Tongue (tissue), 2 donors: ENCODE results near the gene GPBP1. TPM values are rescaled to one million over a fixed set of nuclear protein-coding genes. Genes with fewer than 3 reads are reported as not detected.
"Not testable (repeated sequence)": the region's sequence is repeated elsewhere in the genome, so short reads cannot be mapped to it uniquely, and the experiment has no call there.

Source experiments
- DNase-seq: peaks from one replicate; pipeline ENCODE4 v3.0.0-alpha.2; 2015
- total RNA-seq: library from RNA; depleted of rRNA; stranded (reverse); fragments of >200 nt; gene quantifications from one replicate; pipeline ENCODE4 v1.2.3, GENCODE V29; 2014

The GPBP1 gene
- total RNA-seq, 1 donor from 2014 or later: 115 TPM

DNA sequence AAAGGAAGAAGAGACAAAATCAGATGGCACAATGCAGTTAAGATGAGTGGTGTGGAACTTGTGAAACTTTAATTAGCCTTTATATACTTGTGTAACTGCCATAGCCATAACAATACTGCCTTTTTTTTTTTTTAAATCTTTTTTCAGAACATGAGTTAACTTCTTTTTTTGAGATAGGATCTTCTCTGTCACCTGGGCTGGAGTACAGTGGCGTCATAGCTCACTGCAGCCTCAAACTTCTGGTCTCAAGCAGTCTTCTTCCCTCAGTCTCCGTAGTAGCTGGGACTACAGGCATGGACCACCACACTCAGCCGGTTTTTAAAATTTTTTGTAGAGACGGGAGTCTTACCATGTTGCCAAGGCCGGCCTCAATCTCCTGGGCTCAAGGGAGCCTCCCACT is 37.2 kb downstream of the GPBP1 start:
- DNase-seq: no peak

DNA sequence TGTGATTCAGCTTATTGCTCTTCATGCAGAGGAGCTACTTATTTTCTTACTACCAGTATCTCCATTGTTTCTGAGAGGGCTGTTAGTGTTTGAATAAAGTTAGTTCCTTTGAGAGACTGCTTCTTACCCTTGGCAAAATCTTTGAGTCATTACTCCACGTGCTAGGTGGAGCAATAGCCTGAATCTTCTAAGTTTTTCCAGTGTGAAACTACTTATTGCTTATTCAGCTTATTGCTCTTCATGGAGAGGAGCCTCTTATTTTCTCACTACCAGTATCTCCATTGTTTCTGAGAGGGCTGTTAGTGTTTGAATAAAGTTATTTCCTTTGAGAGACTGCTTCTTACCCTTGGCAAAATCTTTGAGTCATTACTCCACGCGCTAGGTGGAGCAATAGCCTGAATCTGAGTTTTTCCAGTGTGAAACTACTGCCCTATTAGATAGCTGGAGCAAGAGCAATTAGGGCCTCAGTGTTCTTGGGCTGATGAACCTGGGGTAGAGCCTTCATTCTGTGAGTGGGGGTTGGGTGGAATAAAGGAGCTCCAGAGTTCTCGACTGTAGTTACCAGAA is 41.9 kb downstream of the GPBP1 start:
- no peak for DNase-seq

DNA sequence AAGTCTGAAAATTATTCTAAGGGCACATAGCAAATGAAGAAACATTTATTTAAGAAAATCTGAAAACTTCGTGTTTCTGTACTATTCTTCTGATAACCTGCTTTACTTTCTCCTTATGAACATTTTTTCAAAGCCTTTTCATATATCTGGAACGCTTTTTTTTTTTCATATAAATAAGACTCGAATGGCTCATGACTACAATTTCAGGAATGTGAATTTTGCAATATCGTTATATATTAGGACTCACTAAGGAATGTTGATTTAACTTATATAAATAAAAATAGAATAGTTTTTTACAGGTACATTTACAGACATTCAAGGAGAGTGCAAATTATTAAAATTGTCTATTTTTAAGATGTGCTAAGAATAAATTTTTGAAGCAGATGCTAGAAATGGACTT is 42.9 kb downstream of the GPBP1 start:
- no peak for DNase-seq

DNA sequence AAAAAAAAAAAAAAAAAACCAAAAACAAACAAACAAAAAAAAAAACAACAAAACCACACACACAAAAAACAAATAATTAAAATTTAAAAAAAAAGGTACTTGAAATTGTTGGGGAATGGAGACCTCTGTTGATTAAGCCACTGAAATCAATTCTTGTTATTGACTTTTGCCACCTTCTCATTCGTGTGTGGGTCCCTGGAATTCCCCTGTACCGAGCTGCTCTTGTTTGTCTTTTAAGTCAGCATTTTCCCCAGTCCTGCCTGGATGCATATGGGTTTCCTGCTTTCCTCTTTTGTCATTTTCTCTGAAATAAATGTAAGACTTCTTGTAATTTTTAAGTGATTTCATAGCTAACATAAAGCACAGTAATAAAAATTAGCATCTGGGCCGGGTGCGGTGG is 45.5 kb downstream of the GPBP1 start:
- DNase-seq: no peak

DNA sequence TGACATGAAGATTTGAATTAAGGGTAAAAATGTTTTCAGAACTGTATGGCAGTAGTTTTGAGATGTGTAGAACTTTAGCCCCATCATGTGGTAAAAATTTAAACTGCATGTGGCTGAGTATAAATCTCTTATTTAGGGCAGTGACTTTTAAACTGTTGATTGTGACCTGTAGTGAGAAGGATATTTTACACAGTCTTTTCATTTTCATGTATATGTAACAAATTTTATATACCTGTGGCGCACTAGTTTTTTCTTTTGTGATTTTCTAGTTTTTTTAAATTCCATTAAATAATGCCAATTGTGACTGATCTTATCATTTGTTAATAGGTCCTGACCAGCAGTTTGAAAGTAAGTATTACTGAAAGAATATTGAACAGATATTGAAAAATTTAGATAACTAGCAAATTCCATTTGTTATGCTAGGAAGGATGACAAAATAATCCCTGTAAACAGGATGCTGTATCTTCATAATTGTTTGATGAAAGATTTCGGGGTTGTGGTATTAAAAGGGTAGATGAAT is 47.2 kb downstream of the GPBP1 start:
- DNase-seq: peak; percentile 88

DNA sequence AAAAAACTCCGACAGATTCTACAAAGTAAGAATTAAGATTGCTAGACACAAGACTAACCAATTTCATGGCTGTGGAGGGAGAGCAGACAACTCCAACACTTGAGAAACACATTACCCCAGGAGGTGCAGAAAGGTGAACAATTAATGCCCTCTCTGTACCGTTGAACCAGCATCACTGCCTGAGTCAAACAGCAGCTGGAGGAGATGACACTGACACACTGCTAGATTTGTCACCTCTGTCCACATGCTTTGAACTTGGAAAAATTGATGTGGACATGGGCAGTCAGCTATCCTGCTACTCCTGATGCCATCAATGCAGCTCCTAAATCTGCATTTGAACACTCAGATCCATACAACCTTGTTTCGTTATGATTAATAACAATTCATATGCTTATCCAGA is 51.7 kb downstream of the GPBP1 start:
- DNase-seq: no peak

DNA sequence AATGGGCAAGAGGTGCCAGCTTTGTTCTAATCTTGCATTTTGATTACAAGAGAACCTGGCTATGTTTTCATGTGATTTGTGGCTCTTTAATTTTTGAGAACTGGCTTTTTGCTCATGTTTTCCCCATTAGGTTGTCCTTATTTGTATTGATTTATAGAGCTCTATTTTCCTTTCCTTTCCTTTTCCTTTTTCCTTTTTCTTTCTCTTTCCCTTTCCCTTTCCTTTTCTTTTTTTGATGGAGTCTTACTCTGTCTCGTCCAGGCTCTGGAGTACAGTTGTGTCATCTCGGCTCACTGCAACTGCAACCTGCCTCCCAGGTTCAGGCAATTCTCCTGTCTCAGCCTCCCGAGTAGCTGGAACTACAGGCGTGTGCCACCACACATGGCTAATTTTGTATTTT is 55.5 kb downstream of the GPBP1 start:
- DNase-seq: no peak

DNA sequence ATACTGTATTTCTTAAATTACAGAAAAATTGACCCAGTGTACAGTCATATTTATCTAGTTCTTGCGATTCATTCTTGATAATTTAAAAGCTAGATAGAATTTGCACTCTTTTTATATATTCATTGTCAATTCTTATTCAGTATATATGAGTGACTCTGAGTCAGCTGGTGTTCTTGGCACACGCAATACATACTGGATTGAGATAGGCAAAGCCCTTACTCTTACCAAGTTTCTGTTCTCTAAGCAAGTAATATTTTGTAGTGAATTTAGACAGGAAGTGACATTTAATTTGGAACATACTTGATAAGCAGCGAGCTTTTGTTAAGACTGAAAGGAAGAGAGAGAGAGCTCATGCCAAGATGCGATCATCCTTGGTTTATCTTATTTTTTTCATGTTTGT is 57.7 kb downstream of the GPBP1 start:
- no peak for DNase-seq

DNA sequence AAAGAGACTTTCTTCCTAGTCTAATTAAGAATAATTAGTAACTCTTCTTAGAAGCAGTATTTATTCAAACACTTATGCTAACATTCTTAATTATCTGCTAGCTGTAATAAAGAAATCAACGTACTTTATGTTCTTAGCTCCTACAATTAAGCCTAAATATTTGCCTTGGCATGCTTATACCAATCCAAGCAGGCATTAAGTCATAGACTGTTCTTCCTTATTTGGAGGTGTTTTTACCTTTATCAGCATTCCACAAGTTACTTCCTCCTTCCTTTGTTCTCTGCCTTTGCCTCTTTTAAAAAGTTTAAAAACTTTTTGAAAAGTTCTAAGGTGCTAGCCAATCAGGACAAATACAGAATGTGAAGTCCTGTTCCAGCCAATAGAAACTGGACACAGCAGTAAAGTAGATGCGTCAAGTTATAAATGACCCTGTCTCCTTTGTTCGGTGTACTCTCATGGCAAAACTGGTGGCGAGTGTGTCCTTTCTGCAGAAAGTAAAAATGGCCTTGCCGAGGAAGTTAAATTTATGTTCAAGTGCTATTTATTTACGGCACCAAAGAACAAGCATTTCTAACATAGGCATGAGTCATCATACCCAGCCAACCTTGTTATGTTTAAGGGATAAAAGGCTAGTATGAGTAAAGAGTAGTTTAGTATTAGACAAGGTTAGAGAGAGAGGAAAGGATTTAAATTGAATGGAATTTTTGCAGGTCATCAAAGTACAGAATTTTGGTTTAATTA is 58.6 kb downstream of the GPBP1 start:
- DNase-seq: no peak

DNA sequence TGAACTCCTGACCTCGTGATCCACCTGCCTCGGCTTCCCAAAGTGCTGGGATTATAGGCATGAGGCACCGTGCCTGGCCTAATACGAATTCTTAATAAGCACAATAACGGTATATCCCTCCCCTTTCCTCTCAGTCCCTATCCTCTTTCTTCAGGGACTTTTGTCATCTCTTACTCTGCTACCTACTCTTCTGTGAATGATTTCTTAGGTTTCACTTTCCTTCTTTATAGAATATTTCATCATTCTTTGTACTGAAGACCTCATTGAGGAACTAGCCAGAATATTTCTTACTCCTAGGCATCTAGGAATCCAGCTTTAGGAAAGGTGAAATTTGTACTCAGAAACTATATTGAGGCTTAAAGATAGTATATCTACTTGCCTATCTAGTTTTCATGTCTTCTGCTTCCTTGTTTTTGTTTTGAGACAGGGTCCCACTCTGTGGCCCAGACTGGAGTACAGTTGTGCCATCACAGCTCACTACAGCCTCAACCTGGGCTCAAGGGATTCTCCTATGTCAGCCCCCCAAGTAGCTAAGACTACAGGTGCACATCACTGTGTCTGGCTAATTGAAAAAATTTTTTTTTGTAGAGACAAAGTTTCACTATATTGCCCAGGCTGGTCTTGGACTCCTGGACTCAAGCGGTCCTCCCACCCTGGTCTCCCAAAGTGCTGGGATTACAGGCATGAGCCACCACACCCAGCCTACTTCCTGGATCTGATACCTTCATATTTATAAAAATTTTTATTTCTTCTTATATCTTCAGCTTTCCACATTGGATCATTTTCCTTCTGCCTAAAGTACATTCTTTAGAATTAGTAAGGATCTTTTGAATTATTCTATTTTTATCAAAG is 69.7 kb downstream of the GPBP1 start:
- no peak for DNase-seq

DNA sequence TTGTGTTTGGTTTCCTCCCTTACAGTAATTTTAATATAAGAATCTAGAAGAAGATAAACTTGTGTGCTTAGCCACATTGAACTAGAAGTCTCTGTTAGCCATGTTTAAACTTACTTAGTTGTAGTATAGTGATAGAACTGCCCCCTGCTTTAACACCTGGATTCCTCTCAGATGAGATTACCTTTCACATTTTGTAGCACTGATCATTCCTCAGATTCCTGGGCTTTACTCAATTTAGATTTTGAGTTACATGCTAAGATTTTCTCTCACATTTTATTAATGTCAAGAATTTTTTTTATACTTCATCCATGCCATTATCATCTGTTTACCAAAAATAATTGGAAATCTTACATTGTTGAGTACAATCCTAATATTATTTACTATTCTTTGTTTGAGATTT is 70.5 kb downstream of the GPBP1 start:
- DNase-seq: no peak

DNA sequence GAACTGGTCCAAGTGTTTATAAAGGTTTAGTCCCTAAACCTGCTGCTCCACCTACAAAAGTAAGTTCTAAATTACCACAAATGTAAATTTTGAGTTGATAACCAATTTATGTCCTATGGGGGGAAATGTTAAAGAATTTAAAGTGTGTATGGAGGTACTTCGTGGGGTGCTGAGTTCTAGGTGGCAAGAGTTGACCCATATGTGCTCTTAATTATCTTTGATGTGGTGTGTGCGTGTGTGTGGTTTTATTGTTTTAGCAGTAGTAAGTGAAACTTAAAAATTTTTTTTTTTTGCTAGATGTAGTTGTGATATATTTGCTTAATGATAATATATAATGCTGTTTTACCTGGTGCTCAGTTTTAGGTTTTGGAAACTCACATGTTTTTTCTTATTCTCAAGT is 72.6 kb downstream of the GPBP1 start:
- no peak for DNase-seq

DNA sequence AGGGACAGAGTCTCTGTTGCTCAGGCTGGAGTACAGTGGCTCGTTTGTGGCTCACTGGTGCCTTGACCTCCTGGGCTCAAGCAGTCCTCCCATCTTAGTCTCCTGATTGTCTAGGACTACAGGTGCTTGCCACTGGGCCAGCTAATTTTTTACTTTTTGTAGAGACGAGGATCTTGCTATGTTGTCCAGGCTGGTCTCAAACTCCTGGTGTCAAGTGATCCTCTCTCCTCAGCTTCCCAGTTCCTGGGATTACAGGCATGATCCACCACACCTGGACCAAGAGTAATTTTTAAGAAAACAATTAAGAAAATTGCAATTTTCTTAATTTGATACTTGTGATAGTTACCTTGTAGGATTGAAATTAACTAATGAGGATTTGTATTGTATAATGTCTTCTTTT is 73.9 kb downstream of the GPBP1 start:
- no peak for DNase-seq

DNA sequence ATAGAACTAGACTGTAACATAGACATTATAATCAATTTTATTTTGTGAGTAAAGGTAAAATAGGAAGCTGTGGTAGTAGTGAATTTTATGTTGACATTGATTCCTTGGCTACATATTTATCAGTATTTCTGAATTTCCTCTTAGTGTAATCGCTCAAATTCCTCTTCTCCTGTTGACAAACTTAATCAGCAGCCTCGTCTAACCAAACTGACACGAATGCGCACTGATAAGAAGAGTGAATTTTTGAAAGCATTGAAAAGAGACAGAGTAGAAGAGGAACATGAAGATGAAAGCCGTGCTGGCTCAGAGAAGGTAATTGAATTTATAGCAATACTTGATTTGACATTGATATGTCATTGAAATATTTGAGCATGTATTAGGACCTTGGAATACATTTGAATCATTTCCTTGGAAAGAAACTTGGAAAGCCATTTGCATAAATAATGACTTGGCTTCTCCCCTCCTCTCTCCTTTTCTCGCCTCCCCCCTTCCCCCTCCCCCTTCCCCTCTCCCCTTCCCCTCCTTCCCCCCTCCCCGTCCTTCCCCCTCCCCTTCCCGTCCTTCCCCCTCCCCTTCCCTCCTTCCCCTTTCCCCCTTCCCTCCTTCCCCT is 75.5 kb downstream of the GPBP1 start:
- no peak for DNase-seq

DNA sequence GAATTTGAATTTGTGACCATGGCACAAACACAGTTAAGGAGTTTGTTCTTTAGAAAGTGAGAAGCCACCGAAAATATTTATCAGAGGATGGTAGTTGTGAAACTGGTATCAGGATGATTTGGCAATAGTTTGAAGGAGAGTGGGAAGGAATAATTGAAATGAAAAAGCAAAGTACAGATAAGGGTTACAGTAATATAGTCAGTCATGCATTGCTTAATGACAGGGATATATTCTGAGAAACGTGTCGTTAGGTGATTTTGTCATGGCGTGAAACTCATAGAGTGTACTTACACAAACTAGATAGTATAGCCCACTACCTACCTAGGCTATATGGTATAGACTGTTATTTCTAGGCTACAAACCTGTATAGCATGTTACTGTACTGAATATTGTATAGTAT is 84.2 kb downstream of the GPBP1 start:
- no peak for DNase-seq

DNA sequence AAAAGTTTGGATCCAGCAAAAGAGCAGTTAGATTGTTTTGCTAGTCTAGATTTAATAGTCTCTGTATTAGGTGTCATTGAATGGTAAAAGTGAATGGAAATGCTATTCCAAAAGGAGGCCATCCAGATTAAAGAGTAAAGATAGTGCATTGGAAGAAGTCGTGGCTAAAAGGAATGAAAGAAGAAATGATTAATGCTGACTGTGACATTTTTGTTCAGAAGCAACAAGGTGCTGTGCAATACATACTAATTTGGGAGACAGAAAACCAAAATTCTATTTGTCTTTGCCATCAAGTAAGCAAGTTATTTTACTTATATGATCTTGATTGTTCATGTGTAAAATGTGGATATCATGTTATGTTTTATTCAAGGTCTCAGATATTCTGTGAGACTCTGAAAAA is 85.1 kb downstream of the GPBP1 start:
- no peak for DNase-seq

DNA sequence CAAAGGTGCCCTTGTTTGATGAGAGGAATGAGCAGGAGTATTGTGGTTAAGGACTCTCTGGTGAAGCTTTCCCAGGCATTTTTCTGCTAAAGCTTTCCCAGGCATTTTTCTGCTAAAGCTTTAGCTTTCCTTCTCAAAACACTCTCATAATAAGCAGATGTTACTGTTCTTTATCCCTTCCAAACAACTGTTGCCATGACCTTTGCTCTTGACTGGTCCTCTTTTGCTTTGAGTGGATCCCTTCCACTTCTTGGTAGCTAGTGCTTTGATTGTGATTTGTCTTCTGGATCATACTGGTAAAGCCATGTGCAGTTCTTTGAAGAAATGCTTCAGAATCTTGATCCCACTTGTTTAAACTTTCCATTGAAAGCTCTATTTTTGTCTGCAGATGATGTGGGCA is 85.8 kb downstream of the GPBP1 start:
- no peak for DNase-seq

DNA sequence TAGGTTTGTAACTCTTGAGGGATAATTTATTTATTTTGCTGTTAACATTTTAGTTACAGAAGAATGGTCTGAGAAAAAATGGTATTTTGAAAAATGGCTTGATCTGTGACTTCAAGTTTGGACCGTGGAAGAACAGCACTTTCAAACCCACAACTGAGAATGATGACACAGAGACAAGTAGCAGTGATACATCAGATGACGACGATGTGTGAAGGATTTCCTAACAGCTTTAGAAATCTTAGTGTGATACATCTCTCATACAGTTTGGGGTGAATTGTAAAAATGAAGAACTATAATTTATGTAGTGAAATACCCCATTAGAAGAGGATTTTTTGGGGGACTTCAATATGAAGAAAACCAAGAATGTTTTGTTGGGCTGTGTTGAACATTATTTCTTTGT is 88.7 kb downstream of the GPBP1 start:
- DNase-seq: no peak

DNA sequence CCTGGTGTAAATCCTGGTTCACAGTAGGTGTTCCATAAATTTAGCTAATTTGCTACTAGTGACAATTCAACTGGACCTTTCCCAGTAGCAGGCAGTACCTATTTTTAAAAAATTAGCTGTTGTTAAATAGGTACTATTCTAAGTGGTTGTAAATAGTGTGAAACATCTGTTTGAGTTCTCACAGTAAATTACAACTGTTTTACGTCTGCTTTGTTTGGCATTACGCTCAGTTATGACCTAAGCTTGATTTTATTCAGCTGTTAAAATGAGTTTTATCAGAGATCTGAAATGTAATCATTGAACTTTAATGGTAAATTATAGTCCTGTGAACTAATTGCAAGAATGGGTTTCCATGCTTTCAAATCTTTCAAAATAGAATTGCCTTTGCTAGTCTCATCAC is 93.9 kb downstream of the GPBP1 start:
- no peak for DNase-seq

DNA sequence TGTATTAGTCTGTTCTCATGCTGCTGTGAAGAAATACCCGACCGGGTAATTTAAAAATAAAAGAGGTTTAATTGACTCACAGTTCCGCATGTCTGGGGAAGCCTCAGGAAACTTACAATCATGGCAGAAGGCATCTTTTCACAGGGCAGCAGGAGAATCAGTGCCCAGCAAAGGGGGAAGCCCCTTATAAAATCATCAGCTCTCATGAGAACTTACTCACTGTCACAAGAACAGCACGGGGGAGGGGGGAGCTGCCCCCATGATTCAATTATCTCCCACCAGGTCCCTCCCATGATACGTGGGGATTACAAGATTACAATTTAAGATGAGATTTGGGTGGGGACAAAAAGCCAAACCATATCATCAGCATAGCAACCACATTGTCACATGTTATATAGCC is 102.5 kb downstream of the GPBP1 start:
- no peak for DNase-seq

DNA sequence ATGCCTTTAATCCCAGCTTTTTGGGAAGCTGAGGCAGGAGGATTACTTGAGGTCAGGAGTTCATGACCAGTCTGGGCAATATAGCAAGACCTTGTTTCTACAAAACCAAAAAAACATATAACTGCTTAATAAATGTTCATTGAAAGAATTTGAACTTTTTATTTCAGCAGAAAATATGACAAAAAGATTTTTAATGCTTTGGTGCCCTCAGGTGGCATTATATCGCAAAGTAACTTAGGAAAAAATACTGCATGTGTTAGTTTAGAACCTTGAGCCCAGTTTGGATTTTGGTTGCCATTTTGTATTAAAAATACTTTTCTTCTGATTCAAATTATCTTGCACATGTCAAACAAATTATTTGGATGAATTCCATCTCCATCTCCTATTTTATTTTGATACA is 103.2 kb downstream of the GPBP1 start:
- peak; percentile 26 for DNase-seq

DNA sequence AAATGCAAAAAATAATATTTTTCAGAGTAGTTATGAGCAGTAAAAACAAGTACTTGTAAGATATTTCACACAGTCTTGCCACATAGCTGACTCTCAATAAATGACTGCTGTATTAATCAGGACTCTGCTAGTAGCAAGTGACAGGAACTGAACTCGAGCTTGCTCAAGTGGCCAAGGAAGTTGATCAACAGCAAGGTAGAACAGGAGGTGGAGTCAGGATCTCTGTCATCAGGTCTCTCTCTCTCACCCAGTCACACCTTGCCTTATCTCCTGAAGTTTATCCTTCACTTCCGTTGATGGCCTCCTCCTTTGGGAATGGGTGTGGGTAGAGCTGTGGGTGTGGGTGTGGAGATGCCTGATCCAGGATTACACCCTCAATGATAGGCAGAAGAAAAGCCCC is 107.0 kb downstream of the GPBP1 start:
- DNase-seq: no peak

DNA sequence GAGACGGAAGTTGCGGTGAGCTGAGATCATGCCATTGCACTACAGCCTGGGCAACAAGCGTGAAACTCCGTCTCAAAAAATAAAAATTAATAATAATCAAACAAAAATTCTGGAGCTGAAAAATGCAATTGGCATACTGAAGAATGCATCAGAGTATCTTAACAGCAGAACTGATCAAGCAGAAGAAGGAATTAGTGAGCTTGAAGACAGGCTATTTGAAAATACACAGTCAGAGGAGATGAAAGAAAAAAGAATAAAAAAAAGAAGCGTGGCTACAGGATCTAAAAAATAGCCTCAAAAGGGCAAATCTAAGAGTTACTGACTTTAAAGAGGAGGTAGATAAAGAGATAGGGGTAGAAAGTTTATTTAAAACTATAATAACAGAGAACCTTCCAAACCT is 111.2 kb downstream of the GPBP1 start:
- DNase-seq: not testable (repeated sequence)
